PFSK-1 (cell line): ENCODE results near the gene CRADD.

ENCODE experiments used
- FOXP2 ChIP-seq: optimal IDR thresholded peaks from 2 replicates; pipeline ENCODE3; 2011; ENCODE audit warnings: borderline replicate concordance, control low read depth, inconsistent platforms; ENCODE audit not compliant: insufficient read depth; ENCODE audit errors: extremely low read length, extremely low read depth
- POLR2AphosphoS5 ChIP-seq: IDR thresholded peaks from 2 replicates; pipeline ENCODE4 v1.6.1; 2012; ENCODE audit warnings: low read depth, mild to moderate bottlenecking, control low read depth, low read length, moderate library complexity
- SIN3A ChIP-seq: IDR thresholded peaks from 2 replicates; pipeline ENCODE4 v1.6.1; 2012; ENCODE audit warnings: mild to moderate bottlenecking, low read length, moderate library complexity, borderline replicate concordance; ENCODE audit not compliant: insufficient read depth
- TAF1 ChIP-seq: IDR thresholded peaks from 2 replicates; pipeline ENCODE4 v1.6.1; 2012; ENCODE audit warnings: low read length, control low read depth, borderline replicate concordance; ENCODE audit not compliant: insufficient read depth
- TF ChIP-seq, protein P1 (sequence below), 2 experiments: IDR thresholded peaks; 2 replicates each; pipeline versions ENCODE4 v1.6.1 to v1.8.0; 2011 to 2012; ENCODE audit warnings: low read depth in 2 of 2, low read length in 2 of 2, control low read depth in 1 of 2, inconsistent platforms in 1 of 2, mild to moderate bottlenecking in 1 of 2, moderate library complexity in 1 of 2; ENCODE audit not compliant: insufficient read depth in 1 of 2

DNA sequence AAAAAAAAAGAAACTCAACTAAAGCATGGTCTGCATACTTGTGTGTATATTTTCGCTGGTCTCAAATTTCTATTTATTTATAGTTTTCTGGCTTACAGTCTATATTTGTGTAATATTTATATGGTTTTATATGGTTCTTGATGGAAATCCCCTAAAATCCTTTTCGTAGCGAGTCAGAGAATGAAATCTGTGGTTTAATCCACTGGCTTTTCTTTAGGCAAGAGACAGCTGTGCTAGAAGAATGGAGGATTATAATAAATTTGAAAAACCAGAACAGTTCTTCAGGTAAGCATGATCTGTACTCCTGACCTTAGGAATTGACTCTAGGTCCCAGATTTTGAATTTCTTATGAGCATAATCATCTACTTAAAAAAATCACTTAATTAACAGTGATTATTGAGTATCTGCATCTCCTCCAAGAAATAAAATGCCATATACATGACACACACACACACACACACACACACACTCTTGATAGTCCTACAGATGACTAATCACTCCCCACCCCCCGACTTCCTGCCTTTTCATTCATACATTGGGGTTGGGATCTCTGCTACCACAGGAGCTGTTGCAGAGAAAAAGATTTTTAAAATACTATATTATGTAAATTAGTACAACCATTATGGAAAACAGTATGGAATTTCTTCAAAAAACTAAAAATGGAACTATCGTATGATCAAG is 113.4 kb downstream of the CRADD start:
- TF ChIP-seq, protein P1, sequence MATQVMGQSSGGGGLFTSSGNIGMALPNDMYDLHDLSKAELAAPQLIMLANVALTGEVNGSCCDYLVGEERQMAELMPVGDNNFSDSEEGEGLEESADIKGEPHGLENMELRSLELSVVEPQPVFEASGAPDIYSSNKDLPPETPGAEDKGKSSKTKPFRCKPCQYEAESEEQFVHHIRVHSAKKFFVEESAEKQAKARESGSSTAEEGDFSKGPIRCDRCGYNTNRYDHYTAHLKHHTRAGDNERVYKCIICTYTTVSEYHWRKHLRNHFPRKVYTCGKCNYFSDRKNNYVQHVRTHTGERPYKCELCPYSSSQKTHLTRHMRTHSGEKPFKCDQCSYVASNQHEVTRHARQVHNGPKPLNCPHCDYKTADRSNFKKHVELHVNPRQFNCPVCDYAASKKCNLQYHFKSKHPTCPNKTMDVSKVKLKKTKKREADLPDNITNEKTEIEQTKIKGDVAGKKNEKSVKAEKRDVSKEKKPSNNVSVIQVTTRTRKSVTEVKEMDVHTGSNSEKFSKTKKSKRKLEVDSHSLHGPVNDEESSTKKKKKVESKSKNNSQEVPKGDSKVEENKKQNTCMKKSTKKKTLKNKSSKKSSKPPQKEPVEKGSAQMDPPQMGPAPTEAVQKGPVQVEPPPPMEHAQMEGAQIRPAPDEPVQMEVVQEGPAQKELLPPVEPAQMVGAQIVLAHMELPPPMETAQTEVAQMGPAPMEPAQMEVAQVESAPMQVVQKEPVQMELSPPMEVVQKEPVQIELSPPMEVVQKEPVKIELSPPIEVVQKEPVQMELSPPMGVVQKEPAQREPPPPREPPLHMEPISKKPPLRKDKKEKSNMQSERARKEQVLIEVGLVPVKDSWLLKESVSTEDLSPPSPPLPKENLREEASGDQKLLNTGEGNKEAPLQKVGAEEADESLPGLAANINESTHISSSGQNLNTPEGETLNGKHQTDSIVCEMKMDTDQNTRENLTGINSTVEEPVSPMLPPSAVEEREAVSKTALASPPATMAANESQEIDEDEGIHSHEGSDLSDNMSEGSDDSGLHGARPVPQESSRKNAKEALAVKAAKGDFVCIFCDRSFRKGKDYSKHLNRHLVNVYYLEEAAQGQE (IDR thresholded peaks at IDR 0.05; ENCODE audit: insufficient read depth in 1 of 2, low read depth in 2 of 2, low read length in 2 of 2), result peak in 1 of 2 experiments; percentile 57; a peak in 1 of 4 replicates
- TF ChIP-seq POLR2AphosphoS5 (no peak; the same call in 1 of the 2 replicates), SIN3A (peak; percentile 85; the same call in 1 of the 2 replicates), TAF1 (no peak), FOXP2 (no peak)
